ENCODE results near the gene TLX1.

TLX1 gene

GRCh38 chr10:101096378-101096777 lies 34.7 kb upstream of the TLX1 start:
- H3K4me1 ChIP-seq (ENCODE audit: control insufficient read depth, insufficient read depth, low read length), result no peaks in the 10 kb centered on the region
- no peaks in the 10 kb centered on the region for H3K36me3 ChIP-seq (ENCODE audit: control insufficient read depth, insufficient read depth, low read length)
- H3K27ac ChIP-seq (ENCODE audit: low read depth, low read length), result no peak overlapping the region
- H3K9ac ChIP-seq (ENCODE audit: low read length), result no peak overlapping the region
- no peak overlapping the region for H3K4me3 ChIP-seq (ENCODE audit: low read length)
- H3K27me3 ChIP-seq (ENCODE audit: control insufficient read depth, insufficient read depth, low read length), result peaks cover 23% of the 10 kb centered on the region

- H3K27ac ChIP-seq (ENCODE audit: low read depth, low read length), result no peak overlapping the region
- H3K4me3 ChIP-seq (ENCODE audit: low read length), result no peak overlapping the region
- no peak overlapping the region for H3K9ac ChIP-seq (ENCODE audit: low read length)
- H3K27me3 ChIP-seq (ENCODE audit: control insufficient read depth, insufficient read depth, low read length), result peaks cover 16% of the 10 kb centered on the region
- H3K36me3 ChIP-seq (ENCODE audit: control insufficient read depth, insufficient read depth, low read length), result no peaks in the 10 kb centered on the region
- no peaks in the 10 kb centered on the region for H3K4me1 ChIP-seq (ENCODE audit: control insufficient read depth, insufficient read depth, low read length)
Measured at GRCh38 chr10:101097881-101098280, 33.2 kb upstream of the TLX1 start.

- peaks cover 16% of the 10 kb centered on the region for H3K27me3 ChIP-seq (ENCODE audit: control insufficient read depth, insufficient read depth, low read length)
Measured at GRCh38 chr10:101099901-101100300, 31.2 kb upstream of the TLX1 start.

GRCh38 chr10:101101372-101101881 lies 29.7 kb upstream of the TLX1 start:
- Histone ChIP-seq H3K4me3 (ENCODE audit: low read length) (no peak overlapping the region), H3K36me3 (ENCODE audit: control insufficient read depth, insufficient read depth, low read length) (no peaks in the 10 kb centered on the region), H3K9ac (ENCODE audit: low read length) (no peak overlapping the region), H3K27me3 (ENCODE audit: control insufficient read depth, insufficient read depth, low read length) (peaks cover 10% of the 10 kb centered on the region), H3K27ac (ENCODE audit: low read depth, low read length) (no peak overlapping the region), H3K4me1 (ENCODE audit: control insufficient read depth, insufficient read depth, low read length) (no peaks in the 10 kb centered on the region)

More at GRCh38 chr10:101099901-101100300, 31.2 kb upstream of the TLX1 start:
- Histone ChIP-seq H3K9ac (ENCODE audit: low read length) (no peak overlapping the region), H3K27ac (ENCODE audit: low read depth, low read length) (no peak overlapping the region), H3K4me3 (ENCODE audit: low read length) (no peak overlapping the region), H3K4me1 (ENCODE audit: control insufficient read depth, insufficient read depth, low read length) (no peaks in the 10 kb centered on the region), H3K36me3 (ENCODE audit: control insufficient read depth, insufficient read depth, low read length) (no peaks in the 10 kb centered on the region)

- Histone ChIP-seq H3K27ac (ENCODE audit: low read depth, low read length) (no peak overlapping the region), H3K4me1 (ENCODE audit: control insufficient read depth, insufficient read depth, low read length) (no peaks in the 10 kb centered on the region), H3K36me3 (ENCODE audit: control insufficient read depth, insufficient read depth, low read length) (no peaks in the 10 kb centered on the region), H3K27me3 (ENCODE audit: control insufficient read depth, insufficient read depth, low read length) (peaks cover 15% of the 10 kb centered on the region), H3K9ac (ENCODE audit: low read length) (no peak overlapping the region), H3K4me3 (ENCODE audit: low read length) (no peak overlapping the region)
Measured at GRCh38 chr10:101103430-101103829, 27.7 kb upstream of the TLX1 start.

- Histone ChIP-seq H3K9ac (ENCODE audit: low read length) (no peak overlapping the region), H3K4me3 (ENCODE audit: low read length) (no peak overlapping the region), H3K27me3 (ENCODE audit: control insufficient read depth, insufficient read depth, low read length) (peaks cover 11% of the 10 kb centered on the region), H3K4me1 (ENCODE audit: control insufficient read depth, insufficient read depth, low read length) (no peaks in the 10 kb centered on the region), H3K27ac (ENCODE audit: low read depth, low read length) (no peak overlapping the region), H3K36me3 (ENCODE audit: control insufficient read depth, insufficient read depth, low read length) (no peaks in the 10 kb centered on the region)
Measured at GRCh38 chr10:101106351-101106750, 24.7 kb upstream of the TLX1 start.

- no peak overlapping the region for H3K27ac ChIP-seq (ENCODE audit: low read depth, low read length)
- H3K4me3 ChIP-seq (ENCODE audit: low read length), result no peak overlapping the region
- peaks cover 11% of the 10 kb centered on the region for H3K27me3 ChIP-seq (ENCODE audit: control insufficient read depth, insufficient read depth, low read length)
- H3K4me1 ChIP-seq (ENCODE audit: control insufficient read depth, insufficient read depth, low read length), result no peaks in the 10 kb centered on the region
- no peaks in the 10 kb centered on the region for H3K36me3 ChIP-seq (ENCODE audit: control insufficient read depth, insufficient read depth, low read length)
- no peak overlapping the region for H3K9ac ChIP-seq (ENCODE audit: low read length)
Measured at GRCh38 chr10:101107771-101108170, 23.3 kb upstream of the TLX1 start.

GRCh38 chr10:101110856-101111523 lies 20.1 kb upstream of the TLX1 start:
- H3K4me1 ChIP-seq (ENCODE audit: control insufficient read depth, insufficient read depth, low read length), result no peaks in the 10 kb centered on the region

GRCh38 chr10:101111547-101111946 lies 19.6 kb upstream of the TLX1 start:
- Histone ChIP-seq H3K27me3 (ENCODE audit: control insufficient read depth, insufficient read depth, low read length) (peaks cover 8% of the 10 kb centered on the region), H3K4me3 (ENCODE audit: low read length) (no peak overlapping the region), H3K27ac (ENCODE audit: low read depth, low read length) (no peak overlapping the region), H3K9ac (ENCODE audit: low read length) (no peak overlapping the region), H3K36me3 (ENCODE audit: control insufficient read depth, insufficient read depth, low read length) (no peaks in the 10 kb centered on the region), H3K4me1 (ENCODE audit: control insufficient read depth, insufficient read depth, low read length) (no peaks in the 10 kb centered on the region)

More at GRCh38 chr10:101110856-101111523, 20.1 kb upstream of the TLX1 start:
- Histone ChIP-seq H3K27ac (ENCODE audit: low read depth, low read length) (no peak overlapping the region), H3K4me3 (ENCODE audit: low read length) (no peak overlapping the region), H3K27me3 (ENCODE audit: control insufficient read depth, insufficient read depth, low read length) (peaks cover 11% of the 10 kb centered on the region), H3K36me3 (ENCODE audit: control insufficient read depth, insufficient read depth, low read length) (no peaks in the 10 kb centered on the region), H3K9ac (ENCODE audit: low read length) (no peak overlapping the region)

GRCh38 chr10:101112799-101113594 lies 18.1 kb upstream of the TLX1 start:
- Histone ChIP-seq H3K36me3 (ENCODE audit: control insufficient read depth, insufficient read depth, low read length) (no peaks in the 10 kb centered on the region), H3K27ac (ENCODE audit: low read depth, low read length) (no peak overlapping the region), H3K9ac (ENCODE audit: low read length) (no peak overlapping the region), H3K27me3 (ENCODE audit: control insufficient read depth, insufficient read depth, low read length) (no peaks in the 10 kb centered on the region), H3K4me3 (ENCODE audit: low read length) (no peak overlapping the region), H3K4me1 (ENCODE audit: control insufficient read depth, insufficient read depth, low read length) (no peaks in the 10 kb centered on the region)

- Histone ChIP-seq H3K27me3 (ENCODE audit: control insufficient read depth, insufficient read depth, low read length) (no peaks in the 10 kb centered on the region), H3K4me1 (ENCODE audit: control insufficient read depth, insufficient read depth, low read length) (no peaks in the 10 kb centered on the region), H3K4me3 (ENCODE audit: low read length) (no peak overlapping the region), H3K9ac (ENCODE audit: low read length) (no peak overlapping the region), H3K27ac (ENCODE audit: low read depth, low read length) (no peak overlapping the region), H3K36me3 (ENCODE audit: control insufficient read depth, insufficient read depth, low read length) (no peaks in the 10 kb centered on the region)
Measured at GRCh38 chr10:101113890-101114403, 17.2 kb upstream of the TLX1 start.

- Histone ChIP-seq H3K9ac (ENCODE audit: low read length) (no peak overlapping the region), H3K4me1 (ENCODE audit: control insufficient read depth, insufficient read depth, low read length) (no peaks in the 10 kb centered on the region), H3K4me3 (ENCODE audit: low read length) (no peak overlapping the region), H3K27ac (ENCODE audit: low read depth, low read length) (no peak overlapping the region), H3K36me3 (ENCODE audit: control insufficient read depth, insufficient read depth, low read length) (no peaks in the 10 kb centered on the region), H3K27me3 (ENCODE audit: control insufficient read depth, insufficient read depth, low read length) (peaks cover 2% of the 10 kb centered on the region)
Measured at GRCh38 chr10:101114646-101115045, 16.5 kb upstream of the TLX1 start.
